Loucy (cell line): Measurements from ENCODE around the gene ARSD.
"Not testable (repeated sequence)": the region's sequence is repeated elsewhere in the genome, so short reads cannot be mapped to it uniquely, and the experiment has no call there.

ENCODE experiments used
- H2AFZ ChIP-seq: fragments of 200-600 bp; sonication (generic); 2 replicates; pipeline ENCODE4 v1.6.0; 2016; ENCODE audit warnings: antibody characterized with exemption, mild to moderate bottlenecking, low read length, moderate library complexity
- H3F3A ChIP-seq: fragments of 200-600 bp; 2 replicates; pipeline ENCODE4 v1.6.0; 2016; ENCODE audit warnings: antibody characterized with exemption, low read depth, mild to moderate bottlenecking
- H3K27me3 ChIP-seq: fragments of 200-600 bp; sonication (generic); 2 replicates; pipeline ENCODE4 v1.6.1; 2014; ENCODE audit warnings: low read length, mild to moderate bottlenecking; ENCODE audit not compliant: insufficient read depth, poor library complexity, severe bottlenecking
- H3K36me3 ChIP-seq: fragments of 200-600 bp; sonication (generic); 2 replicates; pipeline ENCODE4 v1.6.1; 2016; ENCODE audit warnings: low read length; ENCODE audit not compliant: insufficient read depth
- H3K4me1 ChIP-seq: fragments of 200-600 bp; sonication (generic); 2 replicates; pipeline ENCODE4 v1.5.1; 2014; ENCODE audit warnings: low read length, mild to moderate bottlenecking; ENCODE audit not compliant: insufficient read depth, poor library complexity, severe bottlenecking
- H3K4me2 ChIP-seq: fragments of 200-600 bp; sonication (generic); 2 replicates; pipeline ENCODE4 v1.6.0; 2014; ENCODE audit warnings: antibody characterized with exemption, low read length, low read depth, mild to moderate bottlenecking; ENCODE audit not compliant: poor library complexity, severe bottlenecking
- H3K4me3 ChIP-seq: fragments of 200-600 bp; sonication (generic); 2 replicates; pipeline ENCODE4 v1.5.1; 2014; ENCODE audit warnings: low read length, mild to moderate bottlenecking, mixed read lengths; ENCODE audit not compliant: poor library complexity, severe bottlenecking
- H3K79me2 ChIP-seq: fragments of 200-600 bp; sonication (generic); 2 replicates; pipeline ENCODE4 v1.6.1; 2014; ENCODE audit warnings: low read length; ENCODE audit not compliant: insufficient read depth
- H3K9ac ChIP-seq: fragments of 200-600 bp; sonication (generic); 2 replicates; pipeline ENCODE4 v1.6.0; 2014; ENCODE audit warnings: mild to moderate bottlenecking, low read depth, low read length, moderate library complexity; ENCODE audit not compliant: poor library complexity, severe bottlenecking
- H3K9me2 ChIP-seq: fragments of 200-600 bp; sonication (generic); replicated peaks from 2 replicates; pipeline ENCODE4 v1.6.1; 2016; ENCODE audit warnings: low read depth, low read length, mixed read lengths
- H3K9me3 ChIP-seq: fragments of 200-600 bp; sonication (generic); 2 replicates; pipeline ENCODE4 v1.6.1; 2014; ENCODE audit warnings: mild to moderate bottlenecking, antibody characterized with exemption, low read length, low read depth; ENCODE audit not compliant: insufficient read depth
- H4K20me1 ChIP-seq: fragments of 200-600 bp; sonication (generic); 2 replicates; pipeline ENCODE4 v1.6.0; 2014; ENCODE audit warnings: antibody characterized with exemption, low read length, mild to moderate bottlenecking; ENCODE audit not compliant: insufficient read depth, poor library complexity, severe bottlenecking
- CTCF ChIP-seq: fragments of 200-600 bp; sonication (generic); conservative IDR thresholded peaks from 2 replicates; pipeline ENCODE4 v1.5.1; 2014; ENCODE audit warnings: mild to moderate bottlenecking, antibody characterized with exemption, low read length
- EZH2phosphoT487 ChIP-seq: fragments of 200-600 bp; IDR thresholded peaks from 2 replicates; pipeline ENCODE4 v1.6.1; 2018; ENCODE audit warnings: antibody characterized with exemption, mild to moderate bottlenecking, moderate library complexity, borderline replicate concordance

Gene ARSD

GRCh38 chrX:2901367-2902036 lies 27.6 kb downstream of the ARSD start:
- H3F3A ChIP-seq = no peaks in the 10 kb centered on the region
- H2AFZ ChIP-seq = no peak overlapping the region
- no peaks in the 10 kb centered on the region for H3K79me2 ChIP-seq
- no peaks in the 10 kb centered on the region for H3K9me3 ChIP-seq
- no peak overlapping the region for H3K4me2 ChIP-seq
- no peaks in the 10 kb centered on the region for H3K4me1 ChIP-seq
- no peak overlapping the region for H3K4me3 ChIP-seq
- H3K27me3 ChIP-seq = no peaks in the 10 kb centered on the region
- no peaks in the 10 kb centered on the region for H4K20me1 ChIP-seq
- TF ChIP-seq EZH2phosphoT487 = no peak
- no peak for TF ChIP-seq CTCF
- H3K36me3 ChIP-seq = no peaks in the 10 kb centered on the region
- H3K9me2 ChIP-seq = no peaks in the 10 kb centered on the region
- H3K9ac ChIP-seq = no peak overlapping the region

- TF ChIP-seq EZH2phosphoT487 (no peak), CTCF (no peak)
- Histone ChIP-seq H3K27me3 (no peaks in the 10 kb centered on the region), H2AFZ (no peak overlapping the region), H3K4me3 (no peak overlapping the region), H3K9me3 (no peaks in the 10 kb centered on the region), H3K9ac (no peak overlapping the region), H3F3A (no peaks in the 10 kb centered on the region), H3K4me1 (no peaks in the 10 kb centered on the region), H3K36me3 (no peaks in the 10 kb centered on the region), H4K20me1 (no peaks in the 10 kb centered on the region), H3K79me2 (no peaks in the 10 kb centered on the region), H3K4me2 (no peak overlapping the region), H3K9me2 (no peaks in the 10 kb centered on the region)
Observed at GRCh38 chrX:2898846-2899512, 30.2 kb downstream of the ARSD start.

- H3K79me2 ChIP-seq, H3K9me3 ChIP-seq, H4K20me1 ChIP-seq, H3K9me2 ChIP-seq, H3F3A ChIP-seq, H3K4me2 ChIP-seq, H3K27me3 ChIP-seq, H2AFZ ChIP-seq, H3K4me3 ChIP-seq, H3K4me1 ChIP-seq, H3K36me3 ChIP-seq, H3K9ac ChIP-seq: not testable (repeated sequence)
Observed at GRCh38 chrX:2897690-2898623, 31.2 kb downstream of the ARSD start.
